ENCODE data around the gene CLCN7. TPM values are rescaled to one million over a fixed set of nuclear protein-coding genes. Genes with fewer than 3 reads are reported as not detected.
"Not testable (repeated sequence)": the region's sequence is repeated elsewhere in the genome, so short reads cannot be mapped to it uniquely, and the experiment has no call there.

The CLCN7 gene
- polyA plus RNA-seq, 10 donors = 19.8 to 37.5 (median 28.3) TPM

DNA sequence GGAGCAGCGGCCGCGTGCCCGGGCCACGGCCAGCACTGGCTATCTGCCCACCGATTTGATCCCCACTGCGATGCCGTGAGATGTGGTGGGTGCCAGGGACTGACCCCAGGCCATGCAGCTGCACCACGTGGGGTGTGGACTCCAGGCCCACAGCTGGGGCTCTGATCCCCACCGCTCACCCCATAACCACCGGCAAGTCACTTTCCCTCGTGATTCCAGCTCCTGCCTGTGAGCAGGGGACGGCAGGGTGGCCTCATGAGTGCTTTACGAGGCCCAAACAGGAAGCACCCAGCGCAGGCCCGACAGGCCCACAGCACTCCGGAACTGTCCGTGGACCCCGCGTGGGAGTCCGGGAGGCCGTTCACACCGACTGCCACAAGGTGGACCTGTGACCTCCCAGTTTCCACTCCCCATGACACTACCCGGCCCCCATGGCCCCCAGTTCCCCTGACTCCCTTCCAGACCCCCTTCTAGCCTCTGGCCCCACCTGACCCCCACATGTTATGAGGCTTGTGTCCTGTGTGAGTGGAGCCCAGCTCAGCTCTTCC, 13.3 kb upstream of the CLCN7 start:
- DNase-seq = no peak

DNA sequence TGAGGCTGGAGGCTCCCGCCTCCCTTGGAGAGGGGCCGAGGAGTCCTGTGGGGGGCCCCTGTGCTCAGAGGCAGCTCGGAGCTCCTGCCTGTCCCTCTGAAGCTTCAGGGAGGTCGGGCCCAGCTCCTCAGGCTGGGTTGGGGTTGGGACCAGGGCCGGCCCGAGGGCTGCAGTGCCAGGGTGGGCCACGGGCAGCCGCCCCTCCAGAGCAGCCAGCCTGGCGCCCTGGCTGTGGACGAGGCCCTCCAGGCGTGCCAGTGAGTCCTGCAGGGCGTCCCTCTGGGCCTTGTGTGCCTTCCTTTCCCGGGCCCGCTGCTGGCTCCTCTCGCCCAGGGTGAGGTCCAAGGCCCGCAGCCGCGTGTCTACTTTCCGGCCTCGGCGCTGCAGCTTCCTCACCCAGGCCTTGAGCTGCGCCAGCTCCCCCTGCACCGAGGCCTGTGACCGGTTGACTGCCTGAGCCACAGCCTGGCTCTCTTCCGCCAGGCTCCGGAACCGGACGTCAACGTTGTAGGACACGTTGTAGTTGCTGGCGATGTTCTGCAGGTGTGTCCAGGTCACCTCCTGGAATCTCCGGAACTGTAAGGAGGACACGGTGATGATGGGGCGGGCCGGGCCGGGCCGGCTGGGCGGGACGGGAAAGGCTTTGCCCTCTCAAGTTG, 12.7 kb upstream of the CLCN7 start:
- no peak for DNase-seq

DNA sequence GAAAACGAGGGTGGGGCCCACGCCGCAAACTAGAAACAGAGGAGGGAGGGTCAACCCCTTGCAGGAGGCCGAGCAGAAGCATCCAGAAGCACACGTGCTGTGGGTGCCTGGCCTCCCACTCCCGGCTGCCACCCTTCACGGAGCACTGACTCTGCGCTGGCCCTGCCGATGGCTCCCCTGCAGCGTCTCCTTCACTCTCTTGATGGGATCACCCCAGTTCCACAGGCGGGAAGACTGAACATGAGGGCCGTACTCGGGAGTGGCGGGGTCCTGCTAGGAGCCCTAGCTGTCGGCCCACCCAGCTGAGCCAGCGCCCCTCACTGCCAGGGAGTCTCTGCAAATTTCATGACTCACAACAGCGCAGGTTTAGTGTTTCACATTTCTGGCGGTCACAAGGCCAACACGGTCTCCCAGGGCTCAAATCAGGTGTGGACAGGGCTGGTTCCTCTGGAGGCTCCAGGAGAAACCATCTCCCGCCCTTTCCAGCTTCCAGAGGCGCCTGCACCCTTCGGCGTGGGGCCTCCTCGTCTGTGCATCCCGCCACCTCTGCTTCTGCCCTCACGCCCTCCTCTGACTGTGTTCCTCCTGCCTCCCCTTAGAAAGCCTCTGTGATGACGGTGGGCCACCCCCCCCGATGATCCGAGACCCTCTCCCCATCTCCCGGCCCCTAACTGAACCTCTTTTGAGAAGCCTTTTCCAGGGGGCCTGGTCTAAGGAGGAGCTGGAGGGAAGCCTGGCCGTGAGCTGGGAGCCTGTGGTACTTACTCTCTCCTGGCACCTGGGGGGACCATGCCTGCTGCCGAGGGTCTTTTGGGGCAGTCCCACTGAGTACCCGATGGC, 11.9 kb upstream of the CLCN7 start:
- DNase-seq = no peak

DNA sequence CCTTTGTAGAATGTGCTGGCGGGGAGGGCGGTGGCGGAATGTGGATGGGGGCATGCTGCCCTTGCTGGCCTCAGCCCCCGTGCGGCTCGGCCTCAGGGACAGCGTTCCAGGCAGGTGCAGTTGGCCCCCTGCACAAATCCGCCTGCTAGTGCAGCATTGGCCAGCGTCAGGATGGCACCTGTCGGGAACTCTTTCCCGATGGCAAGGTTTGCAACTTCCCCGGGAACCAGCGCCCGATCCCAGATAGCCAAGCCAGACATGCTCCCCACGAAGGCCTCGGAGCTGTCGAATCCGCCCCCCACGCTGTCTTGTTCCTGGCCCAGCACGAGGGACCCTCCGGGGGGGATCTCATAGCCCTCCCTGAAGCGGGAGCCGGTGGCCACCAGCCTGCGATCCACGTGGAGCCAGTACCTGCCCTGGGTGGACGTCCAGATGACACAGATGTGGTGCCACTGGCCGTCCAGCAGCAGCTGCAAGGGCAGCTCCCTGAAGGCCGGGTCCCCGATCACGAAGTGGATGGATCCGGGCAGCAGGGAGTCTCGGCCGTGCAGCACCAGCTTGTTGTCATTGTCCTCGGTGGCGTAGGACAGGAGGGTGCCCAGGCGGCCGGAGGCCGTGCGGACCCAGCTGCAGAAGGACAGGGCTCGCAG, 11.1 kb upstream of the CLCN7 start:
- no peak for DNase-seq

DNA sequence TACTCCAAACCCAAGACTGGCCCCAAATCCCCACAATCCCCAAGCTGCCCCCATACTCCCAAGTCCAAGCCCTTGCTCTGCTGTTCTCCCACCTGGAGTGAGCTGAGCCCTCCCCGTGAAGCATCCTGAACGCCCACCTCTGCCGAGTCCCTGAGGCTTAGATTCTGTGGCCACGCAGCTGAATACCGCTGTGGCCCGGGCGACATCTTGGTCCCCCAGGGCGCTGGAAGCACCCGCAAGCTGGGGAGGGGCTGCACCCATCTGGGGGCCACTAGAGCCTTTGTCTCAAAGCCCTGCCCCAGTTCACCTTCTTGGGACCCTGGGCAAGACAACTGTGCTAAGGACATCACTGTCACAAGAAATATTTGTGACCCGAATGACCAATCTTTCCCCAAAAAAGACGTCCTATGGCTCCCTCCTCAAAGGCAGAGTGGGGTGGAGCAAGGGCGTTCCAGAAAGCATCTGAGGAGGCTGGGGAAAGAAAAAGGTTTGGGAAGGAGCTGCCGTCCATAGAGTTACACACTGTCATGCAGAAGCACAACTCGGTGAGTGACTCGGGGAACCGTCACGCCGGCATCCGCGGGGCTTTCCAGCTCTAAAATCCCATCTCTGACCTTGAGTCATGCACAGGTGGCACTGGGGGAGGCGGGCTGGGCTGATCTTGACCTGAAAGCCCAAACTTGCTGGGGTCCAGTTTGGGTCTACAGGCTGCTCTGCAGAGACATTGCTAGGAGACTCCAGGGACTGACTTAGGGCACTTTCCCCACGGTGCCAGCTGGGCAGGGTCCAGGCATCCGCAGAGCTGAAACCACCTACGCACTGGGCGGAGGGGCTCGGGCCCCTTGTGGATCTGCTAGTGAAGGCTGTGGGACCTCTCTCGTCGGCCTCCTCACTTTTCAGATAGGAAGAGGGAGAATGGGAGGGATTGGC, 7.3 kb upstream of the CLCN7 start:
- DNase-seq = no peak

DNA sequence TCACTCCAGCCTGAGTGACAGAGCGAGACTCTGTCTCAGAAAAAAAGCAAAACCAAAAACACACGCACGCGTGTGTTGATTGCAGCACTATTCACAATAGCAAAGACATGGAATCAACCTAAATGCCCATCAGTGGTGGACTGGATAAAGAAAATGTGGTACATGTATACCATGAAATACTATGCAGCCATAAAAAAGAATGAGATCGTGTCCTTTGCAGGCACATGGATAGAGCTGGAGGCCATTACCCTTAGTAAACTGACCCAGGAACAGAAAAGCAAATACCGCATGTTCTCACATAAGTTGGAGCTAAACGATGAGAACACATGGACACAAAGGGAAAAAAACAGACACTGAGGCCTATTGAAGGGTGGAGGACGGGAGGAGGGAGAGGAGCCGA, 4.1 kb upstream of the CLCN7 start:
- DNase-seq = not testable (repeated sequence)

DNA sequence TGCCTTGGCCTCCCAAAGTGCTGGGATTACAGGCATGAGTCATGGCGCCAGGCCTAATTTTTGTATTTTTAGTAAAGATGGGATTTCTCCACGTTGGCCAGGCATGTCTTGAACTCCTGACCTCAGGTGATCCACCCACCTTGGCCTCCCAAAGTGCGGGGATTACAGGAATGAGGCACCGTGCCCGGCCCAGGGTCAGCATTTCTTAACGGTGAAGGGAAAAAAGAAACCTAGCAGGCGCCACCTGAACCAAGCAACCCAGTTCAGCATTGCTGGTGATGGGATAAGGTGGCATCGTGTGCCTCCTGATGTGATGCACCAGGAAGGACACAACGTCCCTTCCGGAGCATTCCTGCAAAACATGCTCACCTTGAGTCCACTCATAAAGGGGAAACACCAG, 2.2 kb upstream of the CLCN7 start:
- DNase-seq = no peak

DNA sequence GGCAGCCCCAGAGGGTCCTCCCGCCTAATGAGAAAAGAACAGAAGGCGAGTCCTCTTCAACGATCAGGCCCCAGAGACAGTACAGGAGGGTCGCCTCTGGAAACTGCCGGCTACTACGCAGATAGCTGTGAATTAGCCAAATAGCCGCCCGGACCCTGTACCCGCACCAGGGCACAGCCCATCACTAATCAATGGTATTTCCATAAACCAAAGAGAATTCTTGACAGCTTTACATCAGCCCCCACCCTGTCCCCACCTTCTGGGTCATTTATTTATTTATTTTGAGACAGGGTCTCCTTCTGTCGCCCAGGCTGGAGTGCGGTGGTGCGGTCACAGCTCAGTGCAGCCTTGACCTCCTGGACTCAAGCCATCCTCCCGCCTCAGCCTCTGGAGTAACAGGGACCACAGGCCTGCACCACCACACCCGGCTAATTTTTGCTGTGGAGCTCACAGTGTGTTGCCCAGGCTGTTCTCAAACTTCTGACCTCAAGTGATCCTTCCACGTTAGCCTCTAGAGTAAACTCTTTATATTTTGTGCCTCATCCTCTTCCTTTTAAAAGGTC, 805 bp upstream of the CLCN7 start:
- DNase-seq = no peak

DNA sequence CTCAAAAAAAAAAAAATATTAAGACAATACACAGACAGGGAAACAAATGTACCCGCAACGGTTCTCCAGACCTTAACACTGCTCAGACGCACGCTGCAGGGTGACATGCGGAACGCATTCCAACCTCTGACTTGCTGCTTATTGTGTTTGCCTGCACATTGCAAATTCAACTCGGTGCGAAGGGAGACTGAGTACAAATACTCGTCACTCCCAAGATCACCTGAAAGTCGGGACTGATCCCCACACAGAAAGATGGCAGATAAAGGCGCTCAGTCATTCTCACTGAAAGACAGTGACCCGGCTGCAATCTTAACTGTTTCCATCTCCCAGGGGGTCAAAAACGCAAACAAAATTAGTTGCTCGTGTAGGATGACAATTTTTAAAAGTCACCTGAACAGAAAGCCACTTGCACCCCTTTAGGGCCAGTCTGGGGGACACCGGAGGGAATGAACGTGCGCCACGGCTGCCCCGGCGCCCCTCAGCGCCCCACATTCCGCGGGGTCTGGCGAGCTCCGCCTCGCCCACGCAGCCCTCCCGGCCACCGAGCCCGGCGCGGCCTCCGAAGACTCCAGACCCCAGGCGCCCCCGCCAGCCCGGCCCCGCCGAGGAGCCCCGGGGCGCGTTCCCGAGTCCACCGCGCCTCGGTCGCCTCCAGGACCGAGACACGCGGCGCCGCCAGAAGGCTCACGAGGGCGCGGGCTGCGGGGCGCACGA, 589 bp downstream of the CLCN7 start:
- DNase-seq = peak in 1 of 3 donors; percentile 20

DNA sequence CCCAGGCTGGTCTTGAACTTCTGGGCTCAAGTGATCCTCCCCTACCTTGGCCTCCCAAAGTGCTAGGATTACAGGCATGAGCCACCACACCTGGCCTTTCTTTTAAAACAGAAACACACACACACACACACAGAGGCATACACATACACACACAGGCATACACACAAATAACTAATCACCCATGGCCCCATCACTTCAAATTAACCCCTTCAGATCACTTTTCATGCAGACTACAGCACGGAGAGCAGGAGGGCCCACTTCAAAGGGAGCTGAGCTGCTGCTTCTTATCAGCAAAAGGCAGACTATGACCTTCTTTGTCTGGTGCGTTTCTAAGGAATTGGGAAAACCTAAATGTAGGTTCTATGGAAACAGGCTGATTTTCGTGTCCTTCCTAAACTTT, 1.9 kb downstream of the CLCN7 start:
- DNase-seq = no peak

DNA sequence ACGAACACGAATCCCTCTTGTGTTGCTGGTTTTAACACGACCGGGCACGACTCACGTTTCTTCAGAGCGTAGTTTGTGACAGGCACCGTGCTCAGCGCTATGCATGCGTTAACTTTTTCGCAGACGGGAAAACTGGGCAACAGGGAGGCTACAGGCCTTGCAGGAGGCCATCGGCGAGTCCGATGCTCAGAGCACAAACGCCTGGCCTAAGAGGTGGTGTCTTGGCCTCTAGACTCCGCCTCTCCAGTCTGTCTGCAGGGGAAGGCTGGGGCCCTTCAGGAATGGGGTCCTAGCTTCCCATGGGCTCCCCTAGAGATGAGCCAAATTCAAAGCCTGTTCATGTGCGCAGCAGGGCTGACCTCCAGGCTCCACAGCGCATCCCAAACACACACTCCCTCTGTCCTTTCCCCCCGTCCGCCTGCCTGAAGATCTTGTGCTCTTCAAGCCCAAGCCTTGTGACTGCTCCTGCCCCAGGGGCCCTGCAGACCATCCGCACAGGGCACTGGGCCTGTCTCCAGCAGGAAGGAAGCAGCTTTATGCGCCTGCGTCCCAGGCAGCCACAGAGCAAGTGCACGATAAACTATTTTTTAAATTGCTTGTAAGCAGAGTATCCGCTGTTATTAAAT, 3.1 kb downstream of the CLCN7 start:
- no peak for DNase-seq

DNA sequence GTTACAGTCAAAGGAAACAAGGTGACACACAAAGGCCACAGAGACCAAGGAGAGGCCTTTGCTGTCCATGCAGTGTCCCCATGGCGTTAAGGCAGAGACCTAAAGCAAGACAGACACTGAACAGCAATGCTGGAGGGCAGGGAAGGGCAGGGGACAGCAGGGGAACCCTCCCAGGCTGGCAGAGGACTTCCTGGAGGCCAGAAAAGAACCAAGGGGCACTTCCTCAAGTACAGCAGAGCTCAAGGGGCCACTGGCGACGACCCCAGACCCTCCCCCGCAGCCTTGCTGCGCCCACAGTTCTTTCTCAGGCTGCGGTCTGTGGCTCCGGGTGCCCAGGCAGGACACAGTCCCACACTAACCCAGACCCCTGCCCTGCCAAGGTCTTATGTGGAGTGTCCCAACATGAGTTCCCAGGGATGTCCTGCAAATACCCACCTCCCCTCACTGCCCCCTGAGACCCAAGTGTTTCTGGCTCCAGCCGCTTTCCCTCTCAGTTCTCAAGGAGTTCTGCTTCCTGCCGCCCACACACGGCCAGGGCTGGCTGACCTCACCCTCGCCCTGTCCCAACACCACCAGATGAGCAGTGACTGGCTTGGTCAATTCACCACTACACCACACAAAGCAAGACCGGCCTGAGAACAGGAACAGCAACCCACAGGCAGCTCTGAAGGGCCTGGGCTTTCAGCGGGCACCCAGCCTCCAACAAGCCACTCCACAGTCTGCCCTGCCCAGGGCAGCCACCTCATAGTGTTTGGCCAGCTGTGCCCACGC, 4.2 kb downstream of the CLCN7 start:
- no peak for DNase-seq

DNA sequence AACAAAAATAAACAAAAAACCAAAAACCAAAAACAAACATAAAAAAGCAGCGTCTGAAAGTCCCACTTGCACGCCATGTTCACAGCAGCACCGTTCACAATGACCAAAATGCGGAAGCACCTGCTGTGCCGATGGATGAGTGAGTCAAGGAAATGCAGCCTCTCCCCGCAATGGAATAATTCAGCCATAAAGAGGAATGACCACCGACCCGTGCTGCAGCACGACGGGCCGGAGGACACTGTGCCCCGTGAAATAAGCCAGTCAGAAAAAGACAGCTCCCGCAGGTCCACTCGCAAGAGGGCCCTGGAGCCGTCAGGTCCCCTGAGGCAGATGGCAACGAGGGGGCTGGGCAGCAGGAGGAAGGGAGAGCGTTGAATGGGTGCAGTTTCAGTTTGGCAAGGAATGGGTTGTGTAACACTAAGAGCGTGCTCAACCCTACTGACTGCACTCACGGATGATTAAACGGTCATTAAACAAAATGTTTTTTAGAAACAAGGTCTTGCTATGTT, 5.1 kb downstream of the CLCN7 start:
- no peak for DNase-seq

DNA sequence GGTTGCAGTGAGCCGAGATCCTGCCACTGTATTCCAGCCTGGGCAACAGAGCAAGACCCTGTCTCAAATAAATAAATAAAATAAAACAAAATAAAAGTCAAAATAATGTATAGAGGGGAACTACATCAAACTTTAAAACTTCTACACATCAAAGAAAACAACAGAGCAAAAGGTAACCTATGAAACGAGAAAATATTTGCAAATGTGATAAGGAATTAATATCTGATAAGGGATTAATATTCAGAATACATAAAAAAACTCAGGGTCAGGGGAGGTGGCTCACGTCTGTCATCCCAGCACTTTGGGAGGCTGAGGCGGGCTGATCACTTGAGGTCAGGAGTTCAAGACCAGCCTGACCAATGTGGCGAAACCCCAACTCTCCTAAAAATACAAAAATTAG, 5.7 kb downstream of the CLCN7 start:
- not testable (repeated sequence) for DNase-seq

DNA sequence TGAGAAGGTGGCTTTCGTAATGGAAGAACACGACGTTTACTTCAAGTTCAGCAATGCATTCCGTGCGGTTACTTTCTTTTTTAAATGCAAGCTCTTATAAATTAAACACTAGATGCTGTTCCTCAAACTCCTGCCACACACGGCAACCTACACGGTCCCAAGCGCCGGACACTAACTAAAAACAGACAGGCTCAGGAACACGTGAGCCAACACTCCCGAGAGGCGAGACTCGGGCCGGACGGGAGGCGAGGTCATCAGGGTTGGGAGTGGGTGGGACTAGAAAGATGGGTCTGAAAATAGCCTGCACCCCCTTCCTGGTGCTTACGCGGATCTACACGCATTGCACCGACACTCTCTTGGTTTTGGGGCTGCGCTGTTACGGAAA, 6.4 kb downstream of the CLCN7 start:
- no peak for DNase-seq

DNA sequence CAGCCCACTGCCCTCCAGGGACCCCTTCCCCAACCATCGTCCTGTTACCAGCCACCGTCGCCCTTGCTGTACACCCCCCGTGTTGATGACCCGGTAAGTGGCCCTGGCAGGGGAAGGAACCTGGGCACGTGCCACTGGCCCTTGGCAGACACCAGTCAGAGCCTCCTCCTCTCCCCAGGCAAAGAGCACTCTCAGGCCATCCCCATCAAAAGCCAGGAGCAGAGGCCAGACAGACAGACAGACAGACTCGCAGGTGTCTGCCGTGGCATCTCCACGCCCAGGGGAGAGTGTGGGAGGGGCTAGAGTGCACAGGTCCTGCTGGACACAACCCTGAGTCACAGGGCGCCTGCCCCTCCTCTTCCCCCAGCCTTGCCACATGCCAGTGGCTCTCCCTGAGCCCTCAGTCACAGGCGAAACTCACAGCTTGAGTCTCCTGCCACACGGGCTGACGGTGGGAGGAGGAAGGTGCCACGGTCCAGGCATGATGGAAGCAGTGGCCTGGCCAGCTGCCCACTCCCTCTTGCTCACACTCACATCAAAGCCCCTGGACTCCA, 7.8 kb downstream of the CLCN7 start:
- no peak for DNase-seq

DNA sequence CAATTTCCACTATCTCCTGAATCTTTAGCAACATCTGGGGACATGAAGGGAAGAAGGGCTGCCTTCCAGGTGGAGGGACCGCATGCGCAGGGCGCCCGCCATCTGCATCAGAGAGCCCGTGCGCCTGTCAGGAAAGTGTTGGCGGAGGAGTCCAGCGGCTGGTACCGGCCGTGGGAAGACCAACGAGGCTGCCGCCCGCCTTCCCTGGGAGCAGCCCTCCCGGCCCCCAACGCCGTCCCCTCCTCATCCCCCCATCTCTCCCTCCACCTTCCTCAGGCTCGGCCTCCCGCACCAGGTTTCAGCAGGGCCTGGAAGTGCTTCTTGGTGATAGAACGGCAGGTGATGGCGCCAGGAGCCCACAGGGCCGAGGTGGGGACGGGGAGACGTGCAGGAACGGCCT, 8.8 kb downstream of the CLCN7 start:
- no peak for DNase-seq

DNA sequence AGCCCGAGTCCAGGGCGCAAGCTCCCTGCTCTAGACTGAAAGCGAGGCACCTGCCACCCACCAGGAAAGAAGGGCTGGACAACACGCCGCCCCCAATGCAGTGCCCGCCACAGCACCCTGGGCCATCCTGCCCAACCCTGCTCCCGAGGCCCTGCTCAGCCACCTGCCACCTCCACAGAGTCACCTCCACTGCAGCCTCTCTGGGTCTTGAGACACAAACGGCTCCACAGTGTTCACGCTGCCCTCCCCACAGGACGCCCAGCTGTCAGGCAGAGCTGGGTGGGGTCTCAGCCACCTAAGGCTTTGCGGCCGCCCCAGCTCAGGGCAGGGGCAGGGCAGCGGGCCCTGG, 9.3 kb downstream of the CLCN7 start:
- DNase-seq = no peak
